NCI-H446 treated with DMSO at 0.1 percent for 48 hours (cell line): ENCODE results near the gene FFAR1.
"Not testable (repeated sequence)": the region's sequence is repeated elsewhere in the genome, so short reads cannot be mapped to it uniquely, and the experiment has no call there.

Experiments
- DNase-seq: peaks from one replicate; lab custom pipeline; 2025; lab: John Stamatoyannopoulos, UW

The FFAR1 gene

GRCh38 chr19:35362261-35363000, 14.7 kb downstream of the FFAR1 start:
- no peak for DNase-seq

DNA sequence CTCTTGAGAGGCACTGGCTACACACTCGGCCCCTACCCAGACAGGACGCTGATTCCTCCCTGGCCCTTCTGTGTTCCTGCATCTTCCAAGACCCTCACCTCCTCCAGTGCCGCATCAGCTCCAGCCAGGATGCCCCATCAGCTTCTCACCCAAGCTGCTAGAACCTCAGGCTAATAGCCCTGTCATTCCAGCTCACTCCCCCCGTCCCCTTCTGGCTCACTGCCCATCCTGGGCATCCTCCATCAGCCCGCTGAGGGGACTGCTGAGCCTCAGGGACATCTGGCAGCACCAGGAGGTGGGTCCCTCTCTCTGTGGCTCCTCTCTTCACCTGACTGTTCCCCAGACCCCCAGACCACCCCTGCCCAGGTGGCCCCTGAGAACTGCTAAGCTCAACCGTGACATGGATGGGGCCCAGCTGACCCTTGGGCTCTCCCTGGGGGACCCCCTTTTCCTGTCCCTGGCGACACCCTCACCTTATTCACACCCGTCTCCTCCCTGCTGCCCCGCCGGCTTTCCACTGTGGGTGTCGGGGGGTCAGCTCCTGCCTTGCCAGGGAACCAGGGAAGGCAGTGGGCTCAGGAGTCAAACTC, 15.4 kb downstream of the FFAR1 start:
- DNase-seq, result no peak

- no peak for DNase-seq
These were observed 16.2 kb downstream of the FFAR1 start for GRCh38 chr19:35363711-35364425.

- DNase-seq, result no peak
These were observed 17.6 kb downstream of the FFAR1 start for GRCh38 chr19:35365303-35365702.

DNA sequence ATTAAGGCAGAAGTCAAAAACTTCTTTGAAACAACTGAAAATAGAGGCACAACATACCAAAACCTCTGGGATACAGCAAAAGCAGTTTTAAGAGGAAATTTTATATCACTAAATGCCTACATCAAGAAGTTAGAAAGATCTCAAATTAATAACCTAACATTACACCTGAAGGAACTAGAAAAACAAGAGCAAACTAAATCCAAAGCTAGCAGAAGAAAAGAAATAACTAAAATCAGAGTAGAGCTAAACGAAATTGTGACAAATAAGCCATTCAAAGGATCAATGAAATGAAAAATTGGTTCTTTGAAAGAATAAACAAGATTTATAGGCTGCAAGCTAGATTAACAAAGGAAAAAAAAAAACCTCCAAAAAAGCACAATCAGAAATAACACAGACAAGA, 20.7 kb downstream of the FFAR1 start:
- no peak for DNase-seq

GRCh38 chr19:35369522-35369921, 21.8 kb downstream of the FFAR1 start:
- no peak for DNase-seq

DNA sequence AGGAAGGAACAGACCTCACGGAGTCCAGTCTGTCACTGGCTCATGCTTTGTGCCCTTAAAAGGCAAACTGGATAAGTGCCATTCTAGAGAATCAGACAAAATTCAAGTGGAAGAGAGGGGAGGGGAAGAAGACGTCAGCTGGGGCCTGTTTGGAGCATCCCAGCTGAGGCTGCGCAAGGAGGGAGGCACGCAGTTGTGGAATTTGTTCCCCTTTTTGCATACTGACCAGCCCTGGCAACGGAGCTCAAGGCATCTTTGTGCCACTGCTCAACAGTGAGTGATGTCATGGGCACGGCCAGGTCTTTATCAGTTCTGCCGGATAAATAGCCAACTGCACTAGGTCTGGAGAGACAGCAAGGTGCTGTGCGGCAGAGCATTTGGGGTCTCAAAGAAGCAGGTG, 23.0 kb downstream of the FFAR1 start, which contains the start of gene GPR42:
Gene GPR42, plus strand, starts transcription at position 347 of the 400 bp plus-strand sequence. CDS start 292 bp downstream, outside the sequence.
- no peak for DNase-seq

GRCh38 chr19:35373492-35373891, 25.8 kb downstream of the FFAR1 start:
- DNase-seq, result no peak

- not testable (repeated sequence) for DNase-seq
These were observed 26.3 kb downstream of the FFAR1 start for GRCh38 chr19:35374031-35374430.

GRCh38 chr19:35375505-35376307, 28.0 kb downstream of the FFAR1 start:
- no peak for DNase-seq

GRCh38 chr19:35377656-35378055, 30.0 kb downstream of the FFAR1 start:
- no peak for DNase-seq

GRCh38 chr19:35378356-35378755, 30.7 kb downstream of the FFAR1 start:
- DNase-seq, result no peak

- not testable (repeated sequence) for DNase-seq
These were observed 31.8 kb downstream of the FFAR1 start for GRCh38 chr19:35379545-35379944.

GRCh38 chr19:35379992-35380391, 32.3 kb downstream of the FFAR1 start:
- no peak for DNase-seq

DNA sequence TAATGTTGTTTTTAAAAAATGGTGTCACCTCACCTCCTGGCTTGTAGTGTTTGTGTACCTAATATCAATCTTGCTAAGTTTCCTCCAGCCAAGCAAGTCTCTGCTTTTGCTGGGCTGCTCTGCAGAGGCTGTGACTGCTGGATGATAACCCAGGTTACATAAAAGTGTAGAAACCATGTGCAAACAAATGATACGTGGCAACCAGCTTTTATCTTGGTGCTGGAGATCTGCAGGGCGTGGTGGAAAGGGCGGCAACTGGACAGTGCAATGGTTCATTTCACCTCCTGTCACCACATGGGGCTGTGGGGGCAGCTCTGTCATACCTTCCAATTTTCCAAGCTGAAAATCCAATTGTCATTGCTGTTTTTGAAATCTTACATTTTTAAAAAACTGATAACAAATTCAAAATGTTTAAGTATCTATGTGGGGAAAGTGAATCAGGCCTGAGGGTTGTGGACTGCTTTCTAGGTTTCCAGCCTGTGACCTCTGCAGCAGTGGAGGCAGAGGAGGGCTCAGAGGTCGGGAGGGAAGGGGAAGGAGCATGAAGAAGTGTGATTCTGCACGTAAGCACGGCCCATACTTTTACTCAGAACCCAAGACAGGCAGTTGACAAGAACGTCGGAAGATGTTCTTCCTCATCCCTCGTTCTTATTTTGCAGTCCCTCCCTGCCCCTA, 32.9 kb downstream of the FFAR1 start:
- DNase-seq, result no peak

- no peak for DNase-seq
These were observed 33.6 kb downstream of the FFAR1 start for GRCh38 chr19:35381318-35381717.

GRCh38 chr19:35381926-35382325, 34.2 kb downstream of the FFAR1 start:
- no peak for DNase-seq

- no peak for DNase-seq
These were observed 35.8 kb downstream of the FFAR1 start for GRCh38 chr19:35383536-35383935.

DNA sequence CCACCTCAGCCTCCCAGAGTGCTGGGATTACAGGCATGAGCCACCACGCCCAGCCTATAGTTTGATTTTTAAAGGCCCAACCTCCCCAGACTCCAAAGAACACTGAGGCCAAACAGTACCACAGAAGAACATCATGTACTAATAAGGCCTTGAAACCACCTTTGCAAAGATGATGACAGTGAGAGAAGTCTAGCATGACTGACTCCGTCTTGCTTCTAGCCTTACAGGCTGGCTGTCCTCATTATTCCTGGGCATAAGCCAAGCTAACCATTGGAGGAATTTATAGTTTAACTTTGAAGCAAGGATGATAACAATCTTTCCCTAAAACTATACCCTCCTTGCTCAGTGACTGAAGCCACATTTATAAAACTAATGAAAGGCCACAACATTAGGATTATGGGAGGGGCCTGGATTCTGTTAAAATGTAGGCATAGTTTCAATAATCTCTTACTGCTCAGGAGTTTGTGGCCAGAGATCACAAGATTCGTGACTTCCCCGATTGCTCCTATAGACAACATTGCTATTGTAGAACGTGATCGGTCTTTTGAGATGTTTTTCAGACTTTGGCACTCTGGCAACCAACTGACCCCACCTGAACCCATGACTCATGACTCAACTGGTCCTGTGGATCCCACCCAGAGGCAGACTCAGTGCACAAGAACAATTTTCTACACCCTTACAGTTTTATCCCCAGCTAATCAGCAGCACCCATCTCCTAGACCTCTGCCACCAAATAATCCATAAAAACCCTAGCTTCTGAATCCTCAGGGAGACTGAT, 40.8 kb downstream of the FFAR1 start:
- no peak for DNase-seq

GRCh38 chr19:35389192-35389861, 41.6 kb downstream of the FFAR1 start:
- DNase-seq, result no peak
